Measurements from ENCODE around the gene GTPBP1.

DNA sequence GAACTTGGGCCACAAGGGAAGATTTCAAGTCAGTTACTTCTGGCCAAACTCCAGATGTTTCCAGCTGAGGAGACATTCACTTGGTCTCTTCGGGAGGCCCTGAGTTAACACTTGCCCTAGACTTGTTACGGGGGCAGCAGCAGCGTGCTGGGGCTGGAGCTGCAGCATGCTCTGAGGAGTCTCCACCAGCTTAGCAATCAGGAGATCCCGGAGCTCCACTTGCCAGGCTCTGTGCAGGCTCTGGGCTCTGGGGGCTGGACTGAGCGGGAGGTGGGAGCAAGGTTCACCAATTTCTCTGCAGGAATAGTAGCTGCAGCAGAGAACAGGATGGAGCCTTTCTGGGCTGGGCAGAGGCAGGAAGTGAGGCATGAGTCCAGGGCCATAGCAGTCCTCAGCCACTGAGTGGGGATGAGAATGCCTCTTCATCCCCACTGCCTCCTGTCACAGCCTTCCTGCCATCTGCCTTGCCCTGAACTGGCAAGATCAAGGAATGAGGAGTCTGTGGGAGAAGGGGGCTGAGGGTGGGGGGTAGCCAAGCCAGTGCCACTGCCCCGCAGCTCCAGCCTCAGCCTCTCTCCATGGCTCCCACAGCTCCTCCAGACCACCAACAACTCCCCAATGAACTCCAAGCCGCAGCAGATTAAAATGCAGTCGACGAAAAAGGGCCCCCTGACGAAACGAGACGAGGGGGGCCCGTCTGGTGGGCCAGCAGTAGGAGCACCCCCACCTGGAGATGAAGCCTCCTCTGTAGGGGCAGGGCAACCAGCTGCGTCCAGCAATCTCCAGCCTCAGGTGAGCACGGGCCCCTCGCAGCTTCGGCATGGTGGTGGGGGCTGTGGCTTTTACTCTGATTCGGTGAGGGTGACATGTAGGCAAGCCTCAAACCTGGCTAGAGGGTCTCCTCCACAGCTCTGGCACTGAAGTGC, 23.4 kb downstream of the GTPBP1 start:
- TF ChIP-seq EZH2 (IDR thresholded peaks at IDR 0.05; ENCODE audit: low read depth), result no peak
- TF ChIP-seq, protein P1, sequence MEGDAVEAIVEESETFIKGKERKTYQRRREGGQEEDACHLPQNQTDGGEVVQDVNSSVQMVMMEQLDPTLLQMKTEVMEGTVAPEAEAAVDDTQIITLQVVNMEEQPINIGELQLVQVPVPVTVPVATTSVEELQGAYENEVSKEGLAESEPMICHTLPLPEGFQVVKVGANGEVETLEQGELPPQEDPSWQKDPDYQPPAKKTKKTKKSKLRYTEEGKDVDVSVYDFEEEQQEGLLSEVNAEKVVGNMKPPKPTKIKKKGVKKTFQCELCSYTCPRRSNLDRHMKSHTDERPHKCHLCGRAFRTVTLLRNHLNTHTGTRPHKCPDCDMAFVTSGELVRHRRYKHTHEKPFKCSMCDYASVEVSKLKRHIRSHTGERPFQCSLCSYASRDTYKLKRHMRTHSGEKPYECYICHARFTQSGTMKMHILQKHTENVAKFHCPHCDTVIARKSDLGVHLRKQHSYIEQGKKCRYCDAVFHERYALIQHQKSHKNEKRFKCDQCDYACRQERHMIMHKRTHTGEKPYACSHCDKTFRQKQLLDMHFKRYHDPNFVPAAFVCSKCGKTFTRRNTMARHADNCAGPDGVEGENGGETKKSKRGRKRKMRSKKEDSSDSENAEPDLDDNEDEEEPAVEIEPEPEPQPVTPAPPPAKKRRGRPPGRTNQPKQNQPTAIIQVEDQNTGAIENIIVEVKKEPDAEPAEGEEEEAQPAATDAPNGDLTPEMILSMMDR (conservative IDR thresholded peaks at IDR 0.05), result no peak

Measured in PC-9 (cell line).